ENCODE results near the gene NEU2.

NEU2 gene

GRCh38 chr2:233032551-233033320 is at the start of gene NEU2:
NEU2 (plus strand) TSS chr2:233032672; CDS start chr2:233032672, 0 bp downstream.
- TF ChIP-seq CTCF (IDR thresholded peaks at IDR 0.05; ENCODE audit: low read depth, low read length, missing control alignments): no peak

GRCh38 chr2:232982926-232983668 is 49.4 kb upstream of the NEU2 start:
- DNase-seq (ENCODE audit: low read depth): no peak
- H3K4me3 ChIP-seq (ENCODE audit: low read depth, low read length): no peak overlapping the region
- TF ChIP-seq CTCF (IDR thresholded peaks at IDR 0.05; ENCODE audit: low read depth, low read length, missing control alignments): no peak

More at GRCh38 chr2:233032551-233033320, at the start of gene NEU2:
- no peak within 1 kb of the TSS for H3K4me3 ChIP-seq (ENCODE audit: low read depth, low read length)
- DNase-seq (ENCODE audit: low read depth): no peak

- TF ChIP-seq CTCF (IDR thresholded peaks at IDR 0.05; ENCODE audit: low read depth, low read length, missing control alignments): no peak
- no peak overlapping the region for H3K4me3 ChIP-seq (ENCODE audit: low read depth, low read length)
- no peak for DNase-seq (ENCODE audit: low read depth)
Observed at GRCh38 chr2:232983669-232984140, 48.8 kb upstream of the NEU2 start.

GRCh38 chr2:232984451-232985207 is 47.8 kb upstream of the NEU2 start:
- H3K4me3 ChIP-seq (ENCODE audit: low read depth, low read length): no peak overlapping the region
- no peak for TF ChIP-seq CTCF (IDR thresholded peaks at IDR 0.05; ENCODE audit: low read depth, low read length, missing control alignments)
- no peak for DNase-seq (ENCODE audit: low read depth)

GRCh38 chr2:232986155-232986554 is 46.3 kb upstream of the NEU2 start:
- no peak for DNase-seq (ENCODE audit: low read depth)
- TF ChIP-seq CTCF (IDR thresholded peaks at IDR 0.05; ENCODE audit: low read depth, low read length, missing control alignments): no peak
- H3K4me3 ChIP-seq (ENCODE audit: low read depth, low read length): no peak overlapping the region

GRCh38 chr2:232993231-232993821 is 39.1 kb upstream of the NEU2 start:
- no peak for TF ChIP-seq CTCF (IDR thresholded peaks at IDR 0.05; ENCODE audit: low read depth, low read length, missing control alignments)
- DNase-seq (ENCODE audit: low read depth): no peak
- H3K4me3 ChIP-seq (ENCODE audit: low read depth, low read length): no peak overlapping the region

Data from GM12864 (cell line).